Endothelial cell of umbilical vein (primary cell): ENCODE results near the gene PHYH. TPM values are rescaled to one million over a fixed set of nuclear protein-coding genes. Genes with fewer than 3 reads are reported as not detected.

ENCODE experiments used
- BruUV-seq: library from RNA; stranded (reverse); fragments of 400-500 nt; replicated peaks from 2 replicates; lab custom pipeline; 2021; lab: Mats Ljungman, UMichigan
- CTCF ChIA-PET: fragments of 300-600, 350-600 bp; sonication (Branson Sonifier 250); formaldehyde crosslinking; loops from one replicate; lab custom pipeline; 2021; ENCODE audit warnings: antibody characterized with exemption, inconsistent platforms; lab: Charles Lee
- POLR2A ChIA-PET: fragments of 300-600, 350-600 bp; sonication (Branson Sonifier 250); formaldehyde crosslinking; loops from one replicate; lab custom pipeline; 2021; ENCODE audit warnings: antibody characterized with exemption, inconsistent platforms; lab: Charles Lee
- DNase-seq: peaks from one replicate; pipeline ENCODE4 v3.0.0-alpha.2; 2011; ENCODE audit warnings: low read depth, low spot score
- FAIRE-seq: peaks from 2 replicates; lab custom pipeline; 2011; peaks lifted over from hg19 to GRCh38; lab: Jason Lieb, UNC
- H2AFZ ChIP-seq: 2 replicates; pipeline ENCODE4 v1.6.0; 2012; ENCODE audit warnings: low read depth, low read length, control low read depth, inconsistent platforms
- H3K27ac ChIP-seq: 2 replicates; pipeline ENCODE4 v1.5.1; 2011; ENCODE audit warnings: low read depth, mild to moderate bottlenecking, control low read depth, low read length, moderate library complexity; ENCODE audit not compliant: insufficient read depth
- H3K27me3 ChIP-seq, 2 experiments: 2 replicates each; pipeline versions ENCODE4 v1.6.0 to v1.6.1; 2011; ENCODE audit warnings: low read length in 2 of 2, mixed read lengths in 1 of 2; ENCODE audit not compliant: control insufficient read depth in 2 of 2, insufficient read depth in 2 of 2
- H3K36me3 ChIP-seq, 2 experiments: 2 replicates in 1 of 2; 3 replicates in 1 of 2; pipeline ENCODE4 v1.5.1; 2011; ENCODE audit warnings: low read length in 2 of 2, mild to moderate bottlenecking in 1 of 2, moderate library complexity in 1 of 2; ENCODE audit not compliant: control insufficient read depth in 2 of 2, insufficient read depth in 2 of 2; ENCODE audit errors: extremely low read depth in 1 of 2
- H3K4me1 ChIP-seq: 3 replicates; pipeline ENCODE4 v1.5.1; 2011; ENCODE audit warnings: mild to moderate bottlenecking, low read length; ENCODE audit not compliant: control insufficient read depth, insufficient read depth; ENCODE audit errors: extremely low read depth
- H3K4me2 ChIP-seq: 2 replicates; pipeline ENCODE4 v1.6.1; 2011; ENCODE audit warnings: low read length, control low read depth, mixed read lengths; ENCODE audit not compliant: insufficient read depth
- H3K4me3 ChIP-seq, 3 experiments: fragments of 200-600 bp in 1 of 3; sonication (generic), shearing (Covaris generic) in 1 of 3; replicated peaks in 1 of 3; 2 replicates each; pipeline ENCODE4 v1.5.1; 2011 to 2016; ENCODE audit warnings: control low read depth in 3 of 3, low read length in 3 of 3, mild to moderate bottlenecking in 2 of 3, inconsistent platforms in 1 of 3, low read depth in 1 of 3, moderate library complexity in 1 of 3; ENCODE audit not compliant: insufficient read depth in 1 of 3
- H3K79me2 ChIP-seq: 2 replicates; pipeline ENCODE4 v1.6.0; 2012; ENCODE audit warnings: low read length, inconsistent platforms; ENCODE audit not compliant: control insufficient read depth, insufficient read depth
- H3K9ac ChIP-seq: replicated peaks from 2 replicates; pipeline ENCODE3; 2011; ENCODE audit warnings: low read length, control low read depth; ENCODE audit not compliant: insufficient read depth; ENCODE audit errors: extremely low read depth
- H3K9me1 ChIP-seq: replicated peaks from 3 replicates; pipeline ENCODE4 v1.6.0; 2011; ENCODE audit warnings: mild to moderate bottlenecking, low read length; ENCODE audit not compliant: control insufficient read depth, insufficient read depth; ENCODE audit errors: extremely low read depth
- H3K9me3 ChIP-seq: replicated peaks from 2 replicates; pipeline ENCODE4 v1.5.1; 2012; ENCODE audit warnings: low read length, inconsistent platforms; ENCODE audit not compliant: control insufficient read depth, insufficient read depth
- H4K20me1 ChIP-seq: replicated peaks from 2 replicates; pipeline ENCODE3; 2011; ENCODE audit warnings: mild to moderate bottlenecking, low read length; ENCODE audit not compliant: control insufficient read depth, insufficient read depth; ENCODE audit errors: extremely low read depth
- EZH2 ChIP-seq: IDR thresholded peaks from 2 replicates; pipeline ENCODE4 v1.6.1; 2012; ENCODE audit warnings: borderline replicate concordance, low read depth, mild to moderate bottlenecking, moderate library complexity, low read length, inconsistent platforms; ENCODE audit not compliant: severe bottlenecking
- FOS ChIP-seq: IDR thresholded peaks from 2 replicates; pipeline ENCODE4 v1.6.1; 2011; ENCODE audit warnings: mild to moderate bottlenecking, low read length, moderate library complexity, borderline replicate concordance; ENCODE audit not compliant: insufficient read depth
- GATA2 ChIP-seq: IDR thresholded peaks from 2 replicates; pipeline ENCODE4 v1.7.0; 2011; ENCODE audit warnings: low read depth, mild to moderate bottlenecking, moderate library complexity, mixed read lengths, low read length; ENCODE audit not compliant: insufficient read length, insufficient read depth
- JUN ChIP-seq: IDR thresholded peaks from 2 replicates; pipeline ENCODE4 v1.6.1; 2011; ENCODE audit warnings: borderline replicate concordance, low read depth; ENCODE audit not compliant: insufficient read length, insufficient read depth
- MYC ChIP-seq: IDR thresholded peaks from one replicate; pipeline ENCODE4 v1.6.1; 2011; ENCODE audit warnings: mild to moderate bottlenecking, low read depth, low read length
- POLR2A ChIP-seq: IDR thresholded peaks from 2 replicates; pipeline ENCODE4 v1.6.1; 2012; ENCODE audit warnings: low read depth, mild to moderate bottlenecking, control low read depth, low read length
- POLR2AphosphoS5 ChIP-seq: IDR thresholded peaks from 2 replicates; pipeline ENCODE4 v1.6.1; 2012; ENCODE audit warnings: low read depth, mild to moderate bottlenecking, control low read depth, low read length, moderate library complexity; ENCODE audit not compliant: insufficient read depth
- dilution Hi-C: fragments of 300-500 bp; cut with MboI; formaldehyde crosslinking; loops from one replicate; pipeline ENCODE4 v1.15.0; 2019; ENCODE audit warnings: low sequenced_read_pairs; ENCODE audit not compliant: extremely low pct_ligation_motif_present
- intact Hi-C: fragments of 100-400 bp; cut with micrococcal nuclease; formaldehyde crosslinking; loops from one replicate; pipeline ENCODE4 v1.10.0; 2022
- polyA plus RNA-seq, 4 experiments: library from polyadenylated mRNA; depleted of rRNA in 3 of 4; stranded (reverse) in 3 of 4; unstranded in 1 of 4; fragments of >200 nt; gene quantifications; 2 replicates each; pipeline versions ENCODE4 v1.2.1 to v1.2.3, GENCODE V29; 2011 to 2012; ENCODE audit warnings: missing spikeins in 1 of 4
- total RNA-seq: library from RNA; stranded (reverse); gene quantifications from 2 replicates; pipeline ENCODE4 v1.2.3, GENCODE V29; 2021
- TF ChIP-seq, protein P1 (sequence below), 2 donors: IDR thresholded peaks; 1 replicate in 1 of 2; 2 replicates in 1 of 2; pipeline ENCODE4 v1.5.1; 2011; ENCODE audit warnings: low read length in 2 of 2, mild to moderate bottlenecking in 2 of 2, moderate library complexity in 2 of 2, control low read depth in 1 of 2, inconsistent platforms in 1 of 2, low read depth in 1 of 2; ENCODE audit not compliant: insufficient read depth in 1 of 2; ENCODE audit errors: extremely low read depth in 1 of 2
- TF ChIP-seq, protein P2 (sequence below): IDR thresholded peaks from 2 replicates; pipeline ENCODE4 v1.6.1; 2011; ENCODE audit not compliant: insufficient read depth, insufficient read length

The PHYH gene
- total and polyA plus RNA-seq, 2 donors (not counting 3 experiments of a cell fraction or from before 2014, with no cell fraction given) = 4.7 to 9.4 TPM

DNA sequence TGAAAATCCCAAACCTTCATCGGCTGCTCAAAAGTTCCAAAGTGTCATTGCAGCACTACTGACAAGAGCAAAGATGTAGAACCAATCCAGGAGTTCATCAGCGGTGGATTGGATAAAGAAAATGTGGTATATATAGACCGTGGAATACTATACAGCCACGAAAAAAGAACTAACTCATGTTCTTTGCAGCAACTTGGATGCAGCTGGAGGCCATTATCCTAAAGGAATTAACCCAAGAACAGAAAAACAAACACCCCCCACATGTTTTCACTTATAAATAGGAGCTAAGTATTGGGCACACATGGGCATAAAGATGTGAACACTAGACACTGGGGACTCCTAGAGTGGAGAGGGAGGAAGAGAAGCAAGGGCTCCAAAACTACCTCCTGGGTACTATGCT, 31.6 kb downstream of the PHYH start:
- Histone ChIP-seq H3K9ac (no peak overlapping the region), H3K4me2 (no peak overlapping the region), H3K9me1 (no peaks in the 10 kb centered on the region), H2AFZ (no peak overlapping the region), H3K27me3 (no peaks in the 10 kb centered on the region), H3K36me3 (no peaks in the 10 kb centered on the region), H3K9me3 (no peaks in the 10 kb centered on the region), H3K4me3 (no peak overlapping the region), H4K20me1 (no peaks in the 10 kb centered on the region), H3K4me1 (no peaks in the 10 kb centered on the region), H3K79me2 (no peaks in the 10 kb centered on the region), H3K27ac (no peak overlapping the region)
- dilution Hi-C loops = no loop called here
- ChIA-PET POLR2A (no interaction called here), CTCF (no interaction called here)
- BruUV-seq = no TSS peak
- DNase-seq (no peak), FAIRE-seq (no peak)
- TF ChIP-seq, protein P1, sequence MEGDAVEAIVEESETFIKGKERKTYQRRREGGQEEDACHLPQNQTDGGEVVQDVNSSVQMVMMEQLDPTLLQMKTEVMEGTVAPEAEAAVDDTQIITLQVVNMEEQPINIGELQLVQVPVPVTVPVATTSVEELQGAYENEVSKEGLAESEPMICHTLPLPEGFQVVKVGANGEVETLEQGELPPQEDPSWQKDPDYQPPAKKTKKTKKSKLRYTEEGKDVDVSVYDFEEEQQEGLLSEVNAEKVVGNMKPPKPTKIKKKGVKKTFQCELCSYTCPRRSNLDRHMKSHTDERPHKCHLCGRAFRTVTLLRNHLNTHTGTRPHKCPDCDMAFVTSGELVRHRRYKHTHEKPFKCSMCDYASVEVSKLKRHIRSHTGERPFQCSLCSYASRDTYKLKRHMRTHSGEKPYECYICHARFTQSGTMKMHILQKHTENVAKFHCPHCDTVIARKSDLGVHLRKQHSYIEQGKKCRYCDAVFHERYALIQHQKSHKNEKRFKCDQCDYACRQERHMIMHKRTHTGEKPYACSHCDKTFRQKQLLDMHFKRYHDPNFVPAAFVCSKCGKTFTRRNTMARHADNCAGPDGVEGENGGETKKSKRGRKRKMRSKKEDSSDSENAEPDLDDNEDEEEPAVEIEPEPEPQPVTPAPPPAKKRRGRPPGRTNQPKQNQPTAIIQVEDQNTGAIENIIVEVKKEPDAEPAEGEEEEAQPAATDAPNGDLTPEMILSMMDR (IDR thresholded peaks at IDR 0.05; ENCODE audit: extremely low read depth in 1 of 2, insufficient read depth in 1 of 2, low read depth in 1 of 2, low read length in 2 of 2) = no peak
- TF ChIP-seq JUN (no peak), MYC (no peak), POLR2AphosphoS5 (no peak), POLR2A (no peak), GATA2 (no peak), FOS (no peak), EZH2 (no peak)
- TF ChIP-seq, protein P2, sequence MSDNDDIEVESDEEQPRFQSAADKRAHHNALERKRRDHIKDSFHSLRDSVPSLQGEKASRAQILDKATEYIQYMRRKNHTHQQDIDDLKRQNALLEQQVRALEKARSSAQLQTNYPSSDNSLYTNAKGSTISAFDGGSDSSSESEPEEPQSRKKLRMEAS = no peak
- intact Hi-C loops = no loop called here
